ENCODE results near the gene TMCO4. TPM values are rescaled to one million over a fixed set of nuclear protein-coding genes. Genes with fewer than 3 reads are reported as not detected.

The TMCO4 gene
- total RNA-seq, 1 donor from 2014 or later = 1.8 TPM

DNA sequence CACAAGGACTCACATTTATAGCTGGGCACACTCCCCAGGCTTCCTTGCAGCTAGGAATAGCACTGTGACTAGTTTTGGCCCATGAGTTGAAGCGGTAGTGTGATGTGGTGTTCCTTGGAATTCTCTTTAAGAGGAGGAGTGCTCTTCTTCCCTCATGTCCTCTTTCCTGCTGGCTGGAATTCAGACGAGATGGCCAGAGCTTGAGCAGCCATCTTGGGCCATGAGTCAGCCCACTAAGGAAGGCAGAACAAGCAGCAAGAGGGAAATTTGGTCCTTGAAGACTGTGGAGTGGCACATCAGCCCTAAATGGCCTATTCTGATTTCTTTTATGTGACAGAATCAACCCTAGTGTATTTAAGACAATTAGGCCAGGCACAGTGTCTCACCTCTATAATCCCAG is 115.0 kb downstream of the TMCO4 start:
- Mint-ChIP-seq H3K27me3 (ENCODE audit: low read depth, unreplicated experiment) (peaks cover 10% of the 10 kb centered on the region), H3K36me3 (ENCODE audit: low read depth, unreplicated experiment) (peaks cover 2% of the 10 kb centered on the region), H3K4me1 (ENCODE audit: low read depth, unreplicated experiment) (peaks cover 4% of the 10 kb centered on the region), H3K27ac (ENCODE audit: unreplicated experiment) (no peak overlapping the region), H3K9me3 (ENCODE audit: unreplicated experiment) (no peaks in the 10 kb centered on the region), H3K4me3 (ENCODE audit: unreplicated experiment) (no peak overlapping the region)
- Histone ChIP-seq H3K27me3 (ENCODE audit: insufficient read depth, low read length) (no peaks in the 10 kb centered on the region), H3K4me2 (ENCODE audit: low read length) (no peak overlapping the region), H3K79me2 (ENCODE audit: insufficient read depth, low read length) (no peaks in the 10 kb centered on the region), H3K9me3 (ENCODE audit: insufficient read depth, low read depth, low read length) (no peaks in the 10 kb centered on the region), H3K36me3 (ENCODE audit: insufficient read depth, low read length) (no peaks in the 10 kb centered on the region), H2AFZ (ENCODE audit: low read depth, low read length) (no peak overlapping the region), H3K4me1 (ENCODE audit: insufficient read depth, low read length) (peaks cover 3% of the 10 kb centered on the region), H3K4me3 (ENCODE audit: insufficient read depth, low read depth, low read length) (no peak overlapping the region), H4K20me1 (ENCODE audit: insufficient read depth, low read length) (no peaks in the 10 kb centered on the region), H3K9ac (ENCODE audit: low read length) (no peak overlapping the region), H3K27ac (ENCODE audit: low read depth, low read length) (no peak overlapping the region)
- DNase-seq (ENCODE audit: low read depth) = no peak
- FAIRE-seq = no peak
- no peak for TF ChIP-seq EZH2 (IDR thresholded peaks at IDR 0.05; ENCODE audit: insufficient read depth, low read length)
- TF ChIP-seq, protein P1, sequence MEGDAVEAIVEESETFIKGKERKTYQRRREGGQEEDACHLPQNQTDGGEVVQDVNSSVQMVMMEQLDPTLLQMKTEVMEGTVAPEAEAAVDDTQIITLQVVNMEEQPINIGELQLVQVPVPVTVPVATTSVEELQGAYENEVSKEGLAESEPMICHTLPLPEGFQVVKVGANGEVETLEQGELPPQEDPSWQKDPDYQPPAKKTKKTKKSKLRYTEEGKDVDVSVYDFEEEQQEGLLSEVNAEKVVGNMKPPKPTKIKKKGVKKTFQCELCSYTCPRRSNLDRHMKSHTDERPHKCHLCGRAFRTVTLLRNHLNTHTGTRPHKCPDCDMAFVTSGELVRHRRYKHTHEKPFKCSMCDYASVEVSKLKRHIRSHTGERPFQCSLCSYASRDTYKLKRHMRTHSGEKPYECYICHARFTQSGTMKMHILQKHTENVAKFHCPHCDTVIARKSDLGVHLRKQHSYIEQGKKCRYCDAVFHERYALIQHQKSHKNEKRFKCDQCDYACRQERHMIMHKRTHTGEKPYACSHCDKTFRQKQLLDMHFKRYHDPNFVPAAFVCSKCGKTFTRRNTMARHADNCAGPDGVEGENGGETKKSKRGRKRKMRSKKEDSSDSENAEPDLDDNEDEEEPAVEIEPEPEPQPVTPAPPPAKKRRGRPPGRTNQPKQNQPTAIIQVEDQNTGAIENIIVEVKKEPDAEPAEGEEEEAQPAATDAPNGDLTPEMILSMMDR (IDR thresholded peaks at IDR 0.05; ENCODE audit: insufficient read depth, low read depth, low read length) = no peak

DNA sequence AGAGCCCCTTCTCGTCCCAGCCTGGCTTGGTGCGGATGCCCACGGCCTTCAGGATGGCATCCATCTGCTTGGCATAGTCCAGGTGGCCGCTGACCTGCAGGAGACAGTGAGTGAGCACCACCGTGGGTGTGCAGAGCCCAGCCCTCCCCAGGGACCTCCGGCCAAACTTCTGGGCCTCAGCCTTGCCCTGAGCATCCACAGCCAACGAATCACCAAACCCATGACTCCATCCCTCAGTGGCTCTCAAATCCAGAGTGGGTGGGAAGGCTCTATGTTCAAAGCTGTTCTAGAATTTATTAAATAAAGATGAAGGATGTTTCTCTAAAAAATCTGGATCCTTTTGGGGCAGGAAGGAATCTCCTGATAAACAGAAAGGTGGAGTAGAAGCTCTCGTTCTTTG is 116.4 kb downstream of the TMCO4 start:
- no peak for FAIRE-seq
- H3K36me3 Mint-ChIP-seq (ENCODE audit: low read depth, unreplicated experiment) = peaks cover 2% of the 10 kb centered on the region

GRCh38 chr1:19682901-19683300 is 116.8 kb downstream of the TMCO4 start:
- Mint-ChIP-seq H3K4me1 (ENCODE audit: low read depth, unreplicated experiment) (peaks cover 4% of the 10 kb centered on the region), H3K4me3 (ENCODE audit: unreplicated experiment) (no peak overlapping the region), H3K36me3 (ENCODE audit: low read depth, unreplicated experiment) (peaks cover 2% of the 10 kb centered on the region), H3K9me3 (ENCODE audit: unreplicated experiment) (peaks cover 2% of the 10 kb centered on the region), H3K27me3 (ENCODE audit: low read depth, unreplicated experiment) (peaks cover 17% of the 10 kb centered on the region), H3K27ac (ENCODE audit: unreplicated experiment) (no peak overlapping the region)
- DNase-seq (ENCODE audit: low read depth) (no peak), FAIRE-seq (no peak)
- Histone ChIP-seq H3K27me3 (ENCODE audit: insufficient read depth, low read length) (no peaks in the 10 kb centered on the region), H3K36me3 (ENCODE audit: insufficient read depth, low read length) (no peaks in the 10 kb centered on the region), H3K4me2 (ENCODE audit: low read length) (no peak overlapping the region), H3K4me3 (ENCODE audit: insufficient read depth, low read depth, low read length) (no peak overlapping the region), H3K9ac (ENCODE audit: low read length) (no peak overlapping the region), H3K79me2 (ENCODE audit: insufficient read depth, low read length) (no peaks in the 10 kb centered on the region), H3K4me1 (ENCODE audit: insufficient read depth, low read length) (peaks cover 3% of the 10 kb centered on the region), H4K20me1 (ENCODE audit: insufficient read depth, low read length) (no peaks in the 10 kb centered on the region), H3K9me3 (ENCODE audit: insufficient read depth, low read depth, low read length) (no peaks in the 10 kb centered on the region), H3K27ac (ENCODE audit: low read depth, low read length) (no peak overlapping the region), H2AFZ (ENCODE audit: low read depth, low read length) (no peak overlapping the region)
- TF ChIP-seq EZH2 (IDR thresholded peaks at IDR 0.05; ENCODE audit: insufficient read depth, low read length) = no peak

More for the DNA sequence above, 116.4 kb downstream of the TMCO4 start:
- Histone ChIP-seq H3K9ac (ENCODE audit: low read length) (no peak overlapping the region), H3K27ac (ENCODE audit: low read depth, low read length) (no peak overlapping the region), H3K36me3 (ENCODE audit: insufficient read depth, low read length) (no peaks in the 10 kb centered on the region), H3K27me3 (ENCODE audit: insufficient read depth, low read length) (no peaks in the 10 kb centered on the region), H3K79me2 (ENCODE audit: insufficient read depth, low read length) (no peaks in the 10 kb centered on the region), H2AFZ (ENCODE audit: low read depth, low read length) (no peak overlapping the region), H3K4me3 (ENCODE audit: insufficient read depth, low read depth, low read length) (no peak overlapping the region), H3K9me3 (ENCODE audit: insufficient read depth, low read depth, low read length) (no peaks in the 10 kb centered on the region), H4K20me1 (ENCODE audit: insufficient read depth, low read length) (no peaks in the 10 kb centered on the region), H3K4me1 (ENCODE audit: insufficient read depth, low read length) (peaks cover 3% of the 10 kb centered on the region), H3K4me2 (ENCODE audit: low read length) (no peak overlapping the region)
- peaks cover 15% of the 10 kb centered on the region for H3K27me3 Mint-ChIP-seq (ENCODE audit: low read depth, unreplicated experiment)
- H3K4me3 Mint-ChIP-seq (ENCODE audit: unreplicated experiment) = no peak overlapping the region
- TF ChIP-seq EZH2 (IDR thresholded peaks at IDR 0.05; ENCODE audit: insufficient read depth, low read length) = no peak
- TF ChIP-seq, protein P1 (IDR thresholded peaks at IDR 0.05; ENCODE audit: insufficient read depth, low read depth, low read length) = no peak
- DNase-seq (ENCODE audit: low read depth) = no peak
- H3K4me1 Mint-ChIP-seq (ENCODE audit: low read depth, unreplicated experiment) = peaks cover 4% of the 10 kb centered on the region
- H3K9me3 Mint-ChIP-seq (ENCODE audit: unreplicated experiment) = no peaks in the 10 kb centered on the region
- no peak overlapping the region for H3K27ac Mint-ChIP-seq (ENCODE audit: unreplicated experiment)
